ENCODE measurements around the gene CYS1.
"Not testable (repeated sequence)": the region's sequence is repeated elsewhere in the genome, so short reads cannot be mapped to it uniquely, and the experiment has no call there.

Gene CYS1

DNA sequence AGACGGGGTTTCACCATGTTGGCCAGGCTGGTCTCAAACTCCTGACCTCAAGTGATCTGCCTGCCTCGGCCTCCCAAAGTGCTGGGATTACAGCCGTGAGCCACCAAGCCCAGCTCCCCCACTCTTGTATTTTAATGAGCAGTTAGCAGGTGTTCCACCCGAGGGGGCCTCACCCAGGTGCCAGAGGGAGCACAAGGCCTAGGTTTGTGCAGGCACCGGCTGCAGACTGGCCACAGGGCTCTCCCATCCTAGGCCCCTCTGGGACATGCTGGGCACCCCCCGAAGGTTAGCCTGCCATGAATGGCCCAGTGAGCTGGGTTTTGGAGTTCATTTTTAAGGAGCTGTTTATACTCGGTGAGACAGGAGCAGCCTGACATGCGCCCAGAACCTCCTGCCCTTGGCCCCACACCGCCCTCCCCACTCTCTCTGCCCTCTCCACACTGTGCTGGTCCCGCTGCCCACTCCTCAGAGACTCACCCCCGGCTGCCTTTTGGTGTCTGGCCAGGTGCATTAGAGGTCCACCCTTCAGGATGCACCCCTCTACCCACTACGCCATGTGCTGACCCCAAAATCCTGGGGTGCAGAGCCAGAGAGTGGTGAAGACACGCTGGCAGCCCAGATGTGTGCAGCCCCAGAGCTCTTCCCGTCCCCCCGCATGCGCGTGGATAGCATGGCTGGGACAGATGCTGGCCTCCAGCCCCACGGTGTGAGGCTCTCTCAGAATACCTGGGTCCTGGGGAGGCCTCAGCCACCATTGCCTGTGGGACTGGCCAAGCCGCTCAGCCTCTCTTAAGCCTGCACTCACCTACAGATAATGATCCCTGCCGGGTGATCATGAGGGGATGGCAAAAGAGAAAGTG lies 48.1 kb downstream of the CYS1 start:
- Histone ChIP-seq H3K27ac (no peak overlapping the region), H3K4me3 (no peak overlapping the region)
- TF ChIP-seq CTCF (IDR thresholded peaks at IDR 0.05), result no peak
- no peak for DNase-seq (ENCODE audit: low spot score)

DNA sequence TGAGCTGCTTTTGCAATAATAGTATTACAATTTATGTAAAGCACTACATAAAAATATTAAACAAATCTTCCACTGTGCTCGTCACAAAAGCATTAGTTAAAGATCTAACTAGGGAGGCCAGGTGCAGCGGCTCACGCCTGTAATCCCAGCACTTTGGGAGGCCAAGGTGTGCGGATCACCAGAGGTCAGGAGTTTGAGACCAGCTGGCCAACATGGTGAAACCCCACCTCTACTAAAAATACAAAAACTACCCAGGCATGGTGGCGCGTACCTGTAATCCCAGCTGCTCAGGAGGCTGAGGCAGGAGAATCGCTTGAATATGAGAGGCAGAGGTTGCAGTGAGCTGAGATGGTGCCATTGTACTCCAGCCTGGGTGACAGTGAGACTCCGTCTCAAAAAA lies 49.4 kb downstream of the CYS1 start:
- H3K27ac ChIP-seq; H3K4me3 ChIP-seq; DNase-seq (ENCODE audit: low spot score): not testable (repeated sequence)

DNA sequence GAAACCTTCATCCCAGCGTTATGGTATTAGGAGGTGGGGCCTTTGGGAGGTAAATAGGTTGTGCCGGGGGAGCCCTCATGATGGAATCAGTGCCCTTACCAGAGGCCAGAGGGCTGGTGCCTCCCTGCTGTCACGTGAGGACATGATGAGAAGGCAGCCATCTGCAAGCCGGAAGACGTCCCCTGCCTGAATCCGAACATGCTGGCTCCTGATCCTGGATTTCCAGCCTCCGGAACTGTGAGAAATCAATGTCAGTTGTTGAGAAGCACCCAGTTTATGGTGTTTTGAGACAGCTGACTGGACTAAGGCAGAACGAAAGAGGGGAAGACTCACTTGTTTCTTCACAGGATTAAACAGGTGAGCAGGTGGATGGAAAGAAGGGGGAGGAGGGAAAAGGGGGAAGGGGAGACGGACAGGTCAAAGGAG lies 49.9 kb downstream of the CYS1 start:
- Histone ChIP-seq H3K4me3 (no peak overlapping the region), H3K27ac (peak overlapping the region in 1 of 2 donors; percentile 79)
- DNase-seq (ENCODE audit: low spot score), result no peak
- no peak for TF ChIP-seq CTCF (IDR thresholded peaks at IDR 0.05)

DNA sequence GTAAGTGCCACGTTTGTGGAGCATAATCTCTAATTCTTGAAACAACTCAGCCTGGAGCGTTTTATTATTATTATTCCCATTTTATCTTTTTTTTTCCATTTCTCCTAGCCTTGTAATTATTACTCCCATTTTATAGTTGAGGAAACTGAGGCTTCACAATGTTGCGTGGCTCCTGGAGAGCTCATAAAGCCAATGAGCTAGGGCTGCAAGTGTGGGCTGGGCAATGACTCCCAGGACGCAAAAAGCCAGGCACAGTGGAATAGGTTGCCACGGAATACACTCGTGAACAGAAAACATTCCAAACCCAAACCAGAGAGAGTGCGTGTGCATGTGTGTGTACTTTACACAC lies 50.4 kb downstream of the CYS1 start:
- peak overlapping the region in 1 of 2 donors; percentile 79 for H3K27ac ChIP-seq
- TF ChIP-seq CTCF (IDR thresholded peaks at IDR 0.05), result no peak
- DNase-seq (ENCODE audit: low spot score), result no peak
- no peak overlapping the region for H3K4me3 ChIP-seq

GRCh38 chr2:10028988-10029874 lies 51.0 kb downstream of the CYS1 start:
- TF ChIP-seq CTCF (IDR thresholded peaks at IDR 0.05), result no peak
- Histone ChIP-seq H3K4me3 (peak overlapping the region; percentile 51), H3K27ac (peak overlapping the region; percentile 16 to 79)
- DNase-seq (ENCODE audit: low spot score), result no peak

DNA sequence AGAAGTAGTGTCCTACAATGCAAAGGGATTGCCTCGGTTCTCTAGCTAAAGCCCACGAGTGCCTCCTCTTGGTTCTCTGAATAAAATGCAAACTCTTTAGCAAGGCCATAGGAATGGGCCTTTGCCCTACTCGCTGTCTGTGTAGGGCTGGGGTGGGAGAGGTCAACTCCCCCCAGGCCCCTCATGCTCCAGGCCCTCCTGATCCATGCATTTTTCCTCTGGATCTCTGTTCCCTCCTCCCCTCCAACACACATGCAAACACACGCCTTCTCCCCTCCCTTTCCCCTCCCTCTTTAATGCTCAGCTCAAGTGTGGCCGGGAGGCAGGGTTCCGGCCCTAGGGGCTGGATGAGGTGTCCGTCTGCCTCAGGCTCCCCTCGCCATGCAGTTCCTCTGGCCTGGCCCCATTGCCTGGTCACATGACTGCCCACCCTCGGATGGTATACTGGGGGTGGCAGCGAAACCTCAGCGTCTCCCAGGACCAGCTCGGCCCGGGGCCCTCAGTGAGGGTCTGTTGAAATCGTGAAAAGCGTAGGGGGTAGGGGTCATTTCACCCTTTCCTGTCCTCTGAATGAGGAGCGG lies 51.7 kb downstream of the CYS1 start:
- H3K27ac ChIP-seq, result peak overlapping the region in 1 of 2 donors; percentile 79
- DNase-seq (ENCODE audit: low spot score), result no peak
- TF ChIP-seq CTCF (IDR thresholded peaks at IDR 0.05), result no peak
- no peak overlapping the region for H3K4me3 ChIP-seq

- Histone ChIP-seq H3K27ac (peak overlapping the region in 1 of 2 donors; percentile 79), H3K4me3 (no peak overlapping the region)
- TF ChIP-seq CTCF (IDR thresholded peaks at IDR 0.05), result no peak
- no peak for DNase-seq (ENCODE audit: low spot score)
Measured at GRCh38 chr2:10027660-10028330, 52.4 kb downstream of the CYS1 start.
